ENCODE measurements around the gene PODXL.

PODXL gene

GRCh38 chr7:131493581-131493980 lies 62.8 kb downstream of the PODXL start:
- TF ChIP-seq, protein P1, sequence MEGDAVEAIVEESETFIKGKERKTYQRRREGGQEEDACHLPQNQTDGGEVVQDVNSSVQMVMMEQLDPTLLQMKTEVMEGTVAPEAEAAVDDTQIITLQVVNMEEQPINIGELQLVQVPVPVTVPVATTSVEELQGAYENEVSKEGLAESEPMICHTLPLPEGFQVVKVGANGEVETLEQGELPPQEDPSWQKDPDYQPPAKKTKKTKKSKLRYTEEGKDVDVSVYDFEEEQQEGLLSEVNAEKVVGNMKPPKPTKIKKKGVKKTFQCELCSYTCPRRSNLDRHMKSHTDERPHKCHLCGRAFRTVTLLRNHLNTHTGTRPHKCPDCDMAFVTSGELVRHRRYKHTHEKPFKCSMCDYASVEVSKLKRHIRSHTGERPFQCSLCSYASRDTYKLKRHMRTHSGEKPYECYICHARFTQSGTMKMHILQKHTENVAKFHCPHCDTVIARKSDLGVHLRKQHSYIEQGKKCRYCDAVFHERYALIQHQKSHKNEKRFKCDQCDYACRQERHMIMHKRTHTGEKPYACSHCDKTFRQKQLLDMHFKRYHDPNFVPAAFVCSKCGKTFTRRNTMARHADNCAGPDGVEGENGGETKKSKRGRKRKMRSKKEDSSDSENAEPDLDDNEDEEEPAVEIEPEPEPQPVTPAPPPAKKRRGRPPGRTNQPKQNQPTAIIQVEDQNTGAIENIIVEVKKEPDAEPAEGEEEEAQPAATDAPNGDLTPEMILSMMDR (IDR thresholded peaks at IDR 0.05; ENCODE audit: insufficient read depth, low read length, missing control alignments), result no peak
- POLR2A ChIA-PET, result no interaction called here
- H3K4me3 ChIP-seq (ENCODE audit: low read depth, low read length), result no peak overlapping the region
- CTCF ChIA-PET, result interaction anchor here (1.5 to 10.7 kb wide), 3 partner anchors 12 to 425 kb away, joined by 5 to 114 read pairs (median 40); no protein-coding TSS in a partner anchor
- no peak for DNase-seq (ENCODE audit: low read depth, low spot score)

- no peak overlapping the region for H3K4me3 ChIP-seq (ENCODE audit: low read depth, low read length)
- ChIA-PET CTCF (interaction anchor here (0.8 to 10.7 kb wide), 5 partner anchors 10 to 424 kb away, joined by 3 to 114 read pairs (median 5); no protein-coding TSS in a partner anchor), POLR2A (interaction anchor here (0.7 kb wide), 1 partner anchor 13 kb away, joined by 6 read pairs; no protein-coding TSS in a partner anchor)
- TF ChIP-seq, protein P1 (IDR thresholded peaks at IDR 0.05; ENCODE audit: insufficient read depth, low read length, missing control alignments), result no peak
- DNase-seq (ENCODE audit: low read depth, low spot score), result no peak
These were observed 63.3 kb downstream of the PODXL start for GRCh38 chr7:131493081-131493480.

DNA sequence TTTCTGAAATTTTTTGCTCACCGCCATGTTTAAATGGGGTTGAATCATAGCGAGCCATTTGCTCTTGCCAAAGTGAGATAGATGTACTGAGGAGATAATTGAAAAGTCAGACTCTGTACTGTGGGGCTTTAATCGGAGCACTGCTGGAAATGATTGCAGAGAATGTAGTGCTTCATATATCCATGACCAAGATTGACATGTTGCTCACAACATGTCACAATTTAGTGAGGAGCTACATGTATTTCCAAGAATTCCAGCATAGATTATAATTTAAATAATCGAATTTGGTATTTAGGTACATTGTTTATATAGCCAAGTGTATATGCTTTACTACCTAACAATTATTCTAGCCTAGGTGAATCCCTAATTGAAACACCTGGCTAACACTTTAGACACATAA lies 66.5 kb downstream of the PODXL start:
- ChIA-PET CTCF (interaction anchor here (1.0 to 10.7 kb wide), 6 partner anchors 16 to 433 kb away, joined by 3 to 114 read pairs (median 8); no protein-coding TSS in a partner anchor), POLR2A (no interaction called here)
- no peak overlapping the region for H3K4me3 ChIP-seq (ENCODE audit: low read depth, low read length)
- no peak for DNase-seq (ENCODE audit: low read depth, low spot score)
- TF ChIP-seq, protein P1 (IDR thresholded peaks at IDR 0.05; ENCODE audit: insufficient read depth, low read length, missing control alignments), result no peak

GRCh38 chr7:131489196-131489595 lies 67.2 kb downstream of the PODXL start:
- ChIA-PET POLR2A (no interaction called here), CTCF (interaction anchor here (2.1 to 10.7 kb wide), 3 partner anchors 16 to 166 kb away, joined by 10 to 114 read pairs (median 40); no protein-coding TSS in a partner anchor)
- TF ChIP-seq, protein P1 (IDR thresholded peaks at IDR 0.05; ENCODE audit: insufficient read depth, low read length, missing control alignments), result no peak
- H3K4me3 ChIP-seq (ENCODE audit: low read depth, low read length), result no peak overlapping the region
- no peak for DNase-seq (ENCODE audit: low read depth, low spot score)

DNA sequence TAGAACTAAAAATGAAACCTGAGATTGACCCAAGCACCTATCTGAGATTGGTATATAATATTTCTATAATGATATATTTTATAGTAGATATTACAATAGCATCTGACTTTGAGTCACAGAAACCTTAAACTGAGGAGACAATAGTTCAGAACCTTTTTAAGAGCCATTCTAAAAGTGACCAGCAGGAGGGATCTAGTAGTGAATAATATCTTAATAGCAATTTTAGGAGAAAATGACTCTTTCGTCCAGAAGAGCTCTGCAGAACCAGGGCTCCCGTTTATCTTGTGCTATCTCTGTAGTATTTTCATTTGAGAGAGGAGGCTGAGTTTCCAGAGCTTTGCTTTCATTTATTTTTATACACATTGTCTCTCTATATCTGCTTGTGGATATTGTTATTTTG lies 68.1 kb downstream of the PODXL start:
- POLR2A ChIA-PET, result no interaction called here
- TF ChIP-seq, protein P1 (IDR thresholded peaks at IDR 0.05; ENCODE audit: insufficient read depth, low read length, missing control alignments), result no peak
- no peak overlapping the region for H3K4me3 ChIP-seq (ENCODE audit: low read depth, low read length)
- CTCF ChIA-PET, result interaction anchor here (1.0 to 10.7 kb wide), 5 partner anchors 10 to 26 kb away, joined by 3 to 114 read pairs (median 8); no protein-coding TSS in a partner anchor
- no peak for DNase-seq (ENCODE audit: low read depth, low spot score)

- TF ChIP-seq, protein P1 (IDR thresholded peaks at IDR 0.05; ENCODE audit: insufficient read depth, low read length, missing control alignments), result no peak
- POLR2A ChIA-PET, result no interaction called here
- CTCF ChIA-PET, result interaction anchor here (2.0 to 10.7 kb wide), 3 partner anchors 18 to 26 kb away, joined by 8 to 114 read pairs (median 40); no protein-coding TSS in a partner anchor
- no peak for DNase-seq (ENCODE audit: low read depth, low spot score)
- H3K4me3 ChIP-seq (ENCODE audit: low read depth, low read length), result no peak overlapping the region
These were observed 69.2 kb downstream of the PODXL start for GRCh38 chr7:131487217-131487616.
